C4-2B (cell line): ENCODE results near the gene BTBD6.

Experiments
- CTCF ChIP-seq: fragments of 450-650 bp; conservative IDR thresholded peaks from 2 replicates; pipeline ENCODE4 v1.5.1; 2017; ENCODE audit warnings: mild to moderate bottlenecking
- ZFX ChIP-seq: fragments of 450-650 bp; IDR thresholded peaks from 2 replicates; pipeline ENCODE4 v1.6.1; 2017

- TF ChIP-seq CTCF, result no peak
- no peak for TF ChIP-seq ZFX
Measured at GRCh38 chr14:105241641-105242040, 6.7 kb upstream of the BTBD6 start.
